BJ (cell line): Measurements from ENCODE around the gene NFIA. TPM values are rescaled to one million over a fixed set of nuclear protein-coding genes. Genes with fewer than 3 reads are reported as not detected.
A peak's percentile ranks its signal among the peaks of the same experiment; 100 is the strongest.

Experiments used
- CTCF ChIA-PET: fragments of 350-600 bp; formaldehyde crosslinking; extraction: SDS; loops from one replicate; lab custom pipeline; 2021; ENCODE audit warnings: antibody characterized with exemption, inconsistent platforms; lab: Yijun Ruan, JAX
- POLR2A ChIA-PET: fragments of 300-600 bp; sonication (Branson Sonifier 250); formaldehyde crosslinking; extraction: SDS; loops from one replicate; lab custom pipeline; 2021; ENCODE audit warnings: antibody characterized with exemption; lab: Charles Lee
- DNase-seq: peaks from one replicate; pipeline ENCODE4 v3.0.0-alpha.2; 2011; ENCODE audit warnings: low read depth
- H3K27me3 ChIP-seq: 2 replicates; pipeline ENCODE4 v1.6.0; 2011; ENCODE audit warnings: low read length; ENCODE audit not compliant: control insufficient read depth, insufficient read depth
- H3K36me3 ChIP-seq: 2 replicates; pipeline ENCODE4 v1.5.1; 2011; ENCODE audit warnings: low read length; ENCODE audit not compliant: control insufficient read depth, insufficient read depth
- H3K4me3 ChIP-seq: 2 replicates; pipeline ENCODE4 v1.5.1; 2011; ENCODE audit warnings: low read depth, mild to moderate bottlenecking, control low read depth, low read length
- polyA plus RNA-seq: library from polyadenylated mRNA; depleted of rRNA; stranded (reverse); fragments of >200 nt; gene quantifications from 2 replicates; pipeline ENCODE4 v1.2.3, GENCODE V29; 2011
- TF ChIP-seq, protein P1 (sequence below): IDR thresholded peaks from 2 replicates; pipeline ENCODE4 v1.5.1; 2011; ENCODE audit warnings: low read depth, mild to moderate bottlenecking, control low read depth, inconsistent platforms, low read length, moderate library complexity; ENCODE audit not compliant: insufficient read depth

Gene NFIA
- polyA plus RNA-seq, 1 experiment: 4.5 TPM

DNA sequence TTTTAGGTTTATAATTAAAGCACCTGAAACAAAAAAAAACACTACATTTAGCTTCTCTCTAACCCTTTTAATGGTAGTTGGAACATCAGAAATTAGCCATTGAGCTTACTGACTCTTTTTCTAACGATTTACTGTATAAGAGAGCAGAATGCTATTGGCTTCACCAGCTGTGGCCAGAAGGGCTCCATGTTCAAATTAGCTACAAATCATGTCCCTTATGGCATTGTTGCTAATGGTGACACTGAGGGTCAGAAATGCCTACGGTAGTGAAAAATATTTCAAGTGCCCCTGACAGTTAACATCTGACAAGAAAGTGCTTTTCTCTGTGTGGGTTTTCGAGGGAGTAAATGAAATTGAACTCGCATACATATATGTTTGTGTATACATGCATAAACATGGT is 232.7 kb downstream of the NFIA start:
- CTCF ChIA-PET: interaction anchor here (0.6 to 1.2 kb wide), 3 partner anchors 16 to 265 kb away, joined by 3 to 4 read pairs (median 3); no protein-coding TSS in a partner anchor
- H3K4me3 ChIP-seq: no peak overlapping the region
- no peaks in the 10 kb centered on the region for H3K36me3 ChIP-seq
- POLR2A ChIA-PET: no interaction called here
- no peaks in the 10 kb centered on the region for H3K27me3 ChIP-seq
- DNase-seq: no peak
- TF ChIP-seq, protein P1, sequence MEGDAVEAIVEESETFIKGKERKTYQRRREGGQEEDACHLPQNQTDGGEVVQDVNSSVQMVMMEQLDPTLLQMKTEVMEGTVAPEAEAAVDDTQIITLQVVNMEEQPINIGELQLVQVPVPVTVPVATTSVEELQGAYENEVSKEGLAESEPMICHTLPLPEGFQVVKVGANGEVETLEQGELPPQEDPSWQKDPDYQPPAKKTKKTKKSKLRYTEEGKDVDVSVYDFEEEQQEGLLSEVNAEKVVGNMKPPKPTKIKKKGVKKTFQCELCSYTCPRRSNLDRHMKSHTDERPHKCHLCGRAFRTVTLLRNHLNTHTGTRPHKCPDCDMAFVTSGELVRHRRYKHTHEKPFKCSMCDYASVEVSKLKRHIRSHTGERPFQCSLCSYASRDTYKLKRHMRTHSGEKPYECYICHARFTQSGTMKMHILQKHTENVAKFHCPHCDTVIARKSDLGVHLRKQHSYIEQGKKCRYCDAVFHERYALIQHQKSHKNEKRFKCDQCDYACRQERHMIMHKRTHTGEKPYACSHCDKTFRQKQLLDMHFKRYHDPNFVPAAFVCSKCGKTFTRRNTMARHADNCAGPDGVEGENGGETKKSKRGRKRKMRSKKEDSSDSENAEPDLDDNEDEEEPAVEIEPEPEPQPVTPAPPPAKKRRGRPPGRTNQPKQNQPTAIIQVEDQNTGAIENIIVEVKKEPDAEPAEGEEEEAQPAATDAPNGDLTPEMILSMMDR: no peak

DNA sequence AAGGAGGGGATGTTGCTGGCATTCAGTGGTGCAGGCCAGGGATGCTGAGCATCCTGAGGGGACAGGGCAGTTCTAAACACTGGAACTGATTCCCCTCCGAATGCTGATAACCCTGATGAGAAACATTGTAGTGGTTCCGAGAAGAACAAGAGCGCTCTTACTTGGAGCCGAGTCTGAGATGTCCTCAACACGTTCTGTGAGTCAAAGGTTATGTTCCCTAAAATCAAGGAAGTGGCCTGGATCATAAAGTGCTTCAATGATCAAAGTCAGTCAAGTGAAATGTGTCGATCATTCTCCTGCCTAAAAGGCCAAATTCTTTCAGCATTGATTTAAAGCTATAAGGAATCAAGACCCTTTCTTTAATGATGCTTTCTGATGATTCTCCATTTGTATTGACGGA is 234.1 kb downstream of the NFIA start:
- no peaks in the 10 kb centered on the region for H3K36me3 ChIP-seq
- ChIA-PET POLR2A (no interaction called here), CTCF (no interaction called here)
- H3K4me3 ChIP-seq: no peak overlapping the region
- TF ChIP-seq, protein P1: no peak
- no peaks in the 10 kb centered on the region for H3K27me3 ChIP-seq
- no peak for DNase-seq

DNA sequence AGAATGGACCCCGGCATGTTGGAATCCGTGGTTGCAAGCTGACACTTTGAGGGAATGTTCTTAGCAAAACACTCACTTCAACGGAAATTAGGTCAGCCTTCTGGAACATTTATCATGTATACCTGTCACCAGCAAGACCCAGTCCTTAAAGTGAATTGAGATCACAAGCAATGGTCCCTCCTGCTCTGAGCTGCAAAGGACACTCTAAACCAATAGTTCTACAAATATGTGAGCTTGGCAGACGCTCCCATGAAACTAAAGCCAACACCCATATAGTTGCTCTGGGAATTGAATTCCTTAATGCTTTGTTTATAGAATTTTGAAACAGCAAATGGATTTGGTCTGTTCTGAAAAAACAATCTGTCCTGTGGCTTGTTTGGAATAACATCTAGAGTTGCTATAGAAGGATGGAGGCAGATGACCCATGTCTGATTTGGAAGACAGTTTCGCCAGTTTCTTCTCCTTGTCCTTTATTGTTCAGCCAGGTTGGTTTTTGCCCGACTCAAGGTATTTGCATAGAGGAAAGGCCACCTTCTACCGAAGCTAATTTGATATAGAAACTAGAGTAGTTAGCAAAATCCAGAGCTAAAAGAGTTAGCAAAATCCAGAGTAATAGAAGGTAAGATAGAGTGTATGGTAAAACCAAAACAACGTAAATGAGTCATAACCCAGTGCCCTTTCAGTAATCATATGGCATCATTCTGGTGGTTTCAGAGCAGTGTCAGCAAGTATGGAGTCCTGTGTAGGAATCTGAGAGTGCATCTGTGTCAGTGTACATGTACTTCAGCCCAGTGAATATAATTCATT is 236.2 kb downstream of the NFIA start:
- CTCF ChIA-PET: interaction anchor here (1.8 kb wide), 1 partner anchor 19 kb away, joined by 9 read pairs; no protein-coding TSS in a partner anchor
- TF ChIP-seq, protein P1: no peak
- Histone ChIP-seq H3K4me3 (no peak overlapping the region), H3K27me3 (no peaks in the 10 kb centered on the region), H3K36me3 (no peaks in the 10 kb centered on the region)
- POLR2A ChIA-PET: no interaction called here
- DNase-seq: peak; percentile 55

DNA sequence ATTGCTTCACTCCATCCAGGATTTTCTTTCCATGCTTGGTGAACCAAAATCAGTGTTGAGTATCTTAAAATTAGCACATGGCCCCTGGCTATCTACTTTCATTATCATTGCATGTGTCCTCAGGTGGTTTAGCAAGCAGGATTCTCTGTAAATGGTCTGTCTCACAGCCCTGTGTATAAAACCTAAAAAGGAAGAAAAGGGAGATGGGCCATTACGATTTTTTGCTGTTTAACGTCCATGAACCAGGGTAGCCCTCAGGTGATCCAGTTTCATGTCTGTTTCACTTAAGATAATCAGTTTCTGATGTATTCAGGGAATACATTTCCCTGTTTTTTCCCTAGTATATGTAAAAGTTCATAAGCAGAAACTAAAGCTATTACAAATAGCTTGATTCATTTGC is 238.2 kb downstream of the NFIA start:
- Histone ChIP-seq H3K27me3 (no peaks in the 10 kb centered on the region), H3K4me3 (no peak overlapping the region), H3K36me3 (no peaks in the 10 kb centered on the region)
- ChIA-PET CTCF (interaction anchor here (1.1 kb wide), 1 partner anchor 9 kb away, joined by 3 read pairs; no protein-coding TSS in a partner anchor), POLR2A (no interaction called here)
- TF ChIP-seq, protein P1: no peak
- no peak for DNase-seq

DNA sequence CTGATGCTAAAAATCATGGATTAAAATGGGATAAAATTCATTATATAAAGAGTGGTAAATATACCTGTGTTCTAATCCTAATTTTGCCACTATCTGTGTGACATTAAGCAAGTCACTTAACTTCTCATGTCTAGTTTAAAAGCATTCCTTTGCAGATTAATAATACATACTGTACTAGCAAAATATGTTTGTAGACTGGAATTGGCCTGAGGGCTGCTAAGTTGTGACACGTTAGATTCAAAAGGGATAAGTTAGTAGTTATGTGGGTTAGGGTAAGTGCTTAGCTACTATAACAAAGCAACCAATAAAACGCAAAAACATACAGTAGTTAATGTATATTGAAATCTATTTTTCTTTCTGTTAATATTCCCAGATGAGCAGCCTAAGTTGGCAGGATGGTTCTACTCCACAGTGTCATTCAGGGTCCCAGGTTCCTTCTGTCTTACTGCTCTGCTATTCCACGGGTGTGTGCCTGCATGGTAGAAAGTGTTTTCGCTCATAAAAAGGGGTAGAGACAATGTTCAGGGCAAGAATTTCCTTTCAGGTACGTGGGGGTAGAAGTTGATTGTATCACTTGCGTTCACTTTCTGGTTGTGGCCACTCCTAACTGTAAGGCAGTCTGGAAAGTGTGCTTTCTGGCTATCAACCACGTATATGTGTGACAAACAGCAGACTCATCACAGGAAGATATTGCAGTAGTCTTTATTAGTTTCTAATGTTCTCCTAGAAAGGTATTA is 239.8 kb downstream of the NFIA start:
- Histone ChIP-seq H3K36me3 (no peaks in the 10 kb centered on the region), H3K4me3 (no peak overlapping the region), H3K27me3 (no peaks in the 10 kb centered on the region)
- CTCF ChIA-PET: no interaction called here
- TF ChIP-seq, protein P1: no peak
- POLR2A ChIA-PET: no interaction called here
- no peak for DNase-seq
